IMR-90 (cell line): Measurements from ENCODE around the gene UCHL5. TPM values are rescaled to one million over a fixed set of nuclear protein-coding genes. Genes with fewer than 3 reads are reported as not detected.

ENCODE experiments used
- ATAC-seq: fragments of 200-7000 bp; cut with Tn5 transposase; 2 replicates; pipeline ENCODE4 v1.9.1; 2020; ENCODE audit warnings: low read depth, mild to moderate bottlenecking, moderate library complexity
- BruUV-seq: library from RNA; stranded (reverse); fragments of 400-500 nt; replicated peaks from 2 replicates; lab custom pipeline; 2021; lab: Mats Ljungman, UMichigan
- CTCF ChIA-PET: fragments of 300-600 bp; formaldehyde crosslinking; extraction: SDS; loops from one replicate; lab custom pipeline; 2021; ENCODE audit warnings: antibody characterized with exemption; lab: Yijun Ruan, JAX
- POLR2A ChIA-PET: fragments of 300-600 bp; sonication (Branson Sonifier 250); formaldehyde crosslinking; loops from one replicate; lab custom pipeline; 2022; ENCODE audit warnings: antibody characterized with exemption; ENCODE audit not compliant: unreplicated experiment; lab: Charles Lee
- DNase-seq: peaks from one replicate; pipeline ENCODE4 v3.0.0; 2013
- H2AFZ ChIP-seq: replicated peaks from 2 replicates; pipeline ENCODE3; 2013; ENCODE audit warnings: low read length, mild to moderate bottlenecking; ENCODE audit not compliant: poor library complexity
- H2AK5ac ChIP-seq: 2 replicates; pipeline ENCODE4 v1.6.1; 2013; ENCODE audit warnings: low read depth, low read length, inconsistent platforms
- H2AK9ac ChIP-seq: replicated peaks from 2 replicates; pipeline ENCODE3; 2013; ENCODE audit warnings: mild to moderate bottlenecking, low read depth, low read length, moderate library complexity; ENCODE audit not compliant: poor library complexity
- H2BK120ac ChIP-seq: 2 replicates; pipeline ENCODE4 v1.6.1; 2013; ENCODE audit warnings: low read depth, low read length, inconsistent platforms
- H2BK15ac ChIP-seq: 3 replicates; pipeline ENCODE4 v1.6.1; 2013; ENCODE audit warnings: low read depth, low read length, inconsistent platforms
- H2BK20ac ChIP-seq: 2 replicates; pipeline ENCODE4 v1.6.1; 2013; ENCODE audit warnings: low read depth, mild to moderate bottlenecking, inconsistent platforms, low read length, moderate library complexity
- H2BK5ac ChIP-seq: 2 replicates; pipeline ENCODE4 v1.6.1; 2013; ENCODE audit warnings: mild to moderate bottlenecking, low read depth, low read length, inconsistent platforms; ENCODE audit not compliant: poor library complexity, severe bottlenecking
- H3K14ac ChIP-seq: replicated peaks from 2 replicates; pipeline ENCODE4 v1.6.1; 2013; ENCODE audit warnings: low read depth, low read length, inconsistent platforms
- H3K18ac ChIP-seq: 2 replicates; pipeline ENCODE4 v1.6.1; 2013; ENCODE audit warnings: low read depth, low read length, control low read depth
- H3K23ac ChIP-seq: 2 replicates; pipeline ENCODE4 v1.6.1; 2013; ENCODE audit warnings: low read depth, low read length, inconsistent platforms
- H3K27ac ChIP-seq: 2 replicates; pipeline ENCODE4 v1.5.1; 2013; ENCODE audit warnings: mild to moderate bottlenecking, control low read depth, low read length; ENCODE audit not compliant: insufficient read depth
- H3K27me3 ChIP-seq: 2 replicates; pipeline ENCODE4 v1.6.1; 2013; ENCODE audit warnings: low read length; ENCODE audit not compliant: control insufficient read depth, insufficient read depth
- H3K36me3 ChIP-seq: 2 replicates; pipeline ENCODE4 v1.6.1; 2013; ENCODE audit warnings: low read length, mixed read lengths; ENCODE audit not compliant: control insufficient read depth, insufficient read depth
- H3K4ac ChIP-seq: 2 replicates; pipeline ENCODE4 v1.6.1; 2013; ENCODE audit warnings: low read depth, low read length, inconsistent platforms
- H3K4me1 ChIP-seq: 2 replicates; pipeline ENCODE4 v1.6.1; 2013; ENCODE audit warnings: low read length, mixed read lengths; ENCODE audit not compliant: control insufficient read depth, insufficient read depth
- H3K4me2 ChIP-seq: 2 replicates; pipeline ENCODE4 v1.6.1; 2013; ENCODE audit warnings: low read depth, mild to moderate bottlenecking, control low read depth, low read length, moderate library complexity
- H3K4me3 ChIP-seq: 2 replicates; pipeline ENCODE4 v1.5.1; 2013; ENCODE audit warnings: low read depth, mild to moderate bottlenecking, control low read depth, low read length, moderate library complexity; ENCODE audit not compliant: insufficient read depth
- H3K56ac ChIP-seq: 2 replicates; pipeline ENCODE4 v1.6.1; 2013; ENCODE audit warnings: low read length, inconsistent platforms; ENCODE audit not compliant: insufficient read depth; ENCODE audit errors: extremely low read depth
- H3K79me1 ChIP-seq, 2 experiments: 2 replicates each; pipeline ENCODE4 v1.6.1; 2013; ENCODE audit warnings: low read length in 2 of 2, inconsistent platforms in 1 of 2, low read depth in 1 of 2
- H3K9ac ChIP-seq: 2 replicates; pipeline ENCODE4 v1.6.1; 2013; ENCODE audit warnings: low read depth, low read length, control low read depth
- H3K9me1 ChIP-seq: 2 replicates; pipeline ENCODE4 v1.6.1; 2013; ENCODE audit warnings: low read length, inconsistent platforms; ENCODE audit not compliant: insufficient read depth
- H3K9me3 ChIP-seq: 2 replicates; pipeline ENCODE4 v1.6.1; 2013; ENCODE audit warnings: low read length; ENCODE audit not compliant: control insufficient read depth, insufficient read depth
- H4K20me1 ChIP-seq: 2 replicates; pipeline ENCODE4 v1.6.1; 2013; ENCODE audit warnings: low read length, inconsistent platforms; ENCODE audit not compliant: insufficient read depth
- H4K5ac ChIP-seq: 2 replicates; pipeline ENCODE4 v1.6.1; 2013; ENCODE audit warnings: mild to moderate bottlenecking, low read depth, low read length, control low read depth
- H4K8ac ChIP-seq, 2 experiments: 2 replicates each; pipeline ENCODE4 v1.6.1; 2013; ENCODE audit warnings: low read depth in 2 of 2, low read length in 2 of 2, control low read depth in 1 of 2, inconsistent platforms in 1 of 2
- H4K91ac ChIP-seq: 2 replicates; pipeline ENCODE4 v1.6.1; 2013; ENCODE audit warnings: low read depth, low read length, inconsistent platforms; ENCODE audit not compliant: insufficient read depth
- CEBPB ChIP-seq: IDR thresholded peaks from 2 replicates; pipeline ENCODE4 v1.6.1; 2012; ENCODE audit warnings: low read depth, low read length, improper control_type of control experiment
- MXI1 ChIP-seq: IDR thresholded peaks from 2 replicates; pipeline ENCODE4 v1.6.1; 2012; ENCODE audit warnings: low read depth, mild to moderate bottlenecking, low read length, moderate library complexity, borderline replicate concordance
- RCOR1 ChIP-seq: IDR thresholded peaks from 2 replicates; pipeline ENCODE4 v1.6.1; 2012; ENCODE audit warnings: mild to moderate bottlenecking, low read length, improper control_type of control experiment; ENCODE audit not compliant: insufficient replicate concordance
- WGBS, 2 experiments: methylation state at CpG; one replicate each; pipeline versions ENCODE4 v1.1.5 to v1.1.7; 2013; ENCODE audit warnings: missing lambda C conversion rate in 2 of 2; ENCODE audit not compliant: insufficient read length in 1 of 2; ENCODE audit errors: extremely low coverage in 2 of 2; 5-methylcytosine and 5-hydroxymethylcytosine counted together
- dilution Hi-C: fragments of 300-500 bp; cut with HindIII; formaldehyde crosslinking; loops from one replicate; pipeline ENCODE4 v1.14.3; 2018; ENCODE audit warnings: low sequenced_read_pairs; ENCODE audit not compliant: unreplicated experiment
- in situ Hi-C: fragments of 300-500 bp; cut with MboI; formaldehyde crosslinking; loops from 3 replicates; pipeline ENCODE4 v1.14.3; 2019; ENCODE audit warnings: low sequenced_read_pairs, inconsistent platforms, mixed read lengths
- intact Hi-C: fragments of 100-400 bp; cut with micrococcal nuclease; formaldehyde crosslinking; loops from 2 replicates; pipeline ENCODE4 v1.10.0; 2022
- polyA plus RNA-seq, 3 experiments: library from polyadenylated mRNA; depleted of rRNA; stranded (reverse); fragments of >200 nt; gene quantifications; 2 replicates each; pipeline ENCODE4 v1.2.3, GENCODE V29; 2012; ENCODE audit warnings: low replicate concordance in 1 of 3
- total RNA-seq: library from RNA; depleted of rRNA; stranded (reverse); fragments of >200 nt; gene quantifications from 2 replicates; pipeline ENCODE4 v1.2.3, GENCODE V29; 2012
- TF ChIP-seq, protein P1 (sequence below): conservative IDR thresholded peaks from 2 replicates; pipeline ENCODE4 v1.5.1; 2012; ENCODE audit warnings: mild to moderate bottlenecking, low read depth, low read length, improper control_type of control experiment

The UCHL5 gene
- total and polyA plus RNA-seq, 2 of the 4 experiments (the other 2 are of a cell fraction), result 12.9 to 18.4 TPM

DNA sequence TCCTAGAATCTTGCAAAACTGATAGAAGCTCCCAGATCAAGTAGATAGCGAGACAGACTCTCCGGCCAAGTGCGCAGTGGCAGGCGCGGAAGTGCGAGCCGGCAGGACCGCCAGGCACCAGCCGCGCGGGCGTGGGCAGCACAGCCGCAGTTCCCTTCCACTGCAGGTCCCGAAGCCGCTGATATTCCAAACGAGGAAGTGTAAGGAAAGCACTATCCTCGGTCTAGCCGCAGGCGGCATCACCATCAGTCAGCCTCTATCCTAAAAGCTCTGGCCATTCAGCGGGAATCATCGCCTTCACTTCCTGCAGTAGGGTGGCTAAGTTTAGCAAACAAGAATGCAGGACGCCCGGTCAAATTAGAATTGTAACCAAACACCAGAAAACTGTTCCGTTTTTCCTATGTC lies 45.3 kb upstream of the UCHL5 start:
- Histone ChIP-seq H3K4me1 (no peaks in the 10 kb centered on the region), H3K27me3 (no peaks in the 10 kb centered on the region), H3K14ac (peak overlapping the region; percentile 93), H3K9me3 (no peaks in the 10 kb centered on the region), H2AFZ (peak overlapping the region; percentile 94), H2AK9ac (peak overlapping the region; percentile 89), H3K4me2 (peak overlapping the region; percentile 93), H2BK120ac (no peak overlapping the region), H4K5ac (peak overlapping the region; percentile 40; the same call in 1 of the 2 replicates), H4K91ac (peak overlapping the region; percentile 14; the same call in 1 of the 2 replicates), H3K4ac (peak overlapping the region; percentile 76), H3K36me3 (peaks cover 3% of the 10 kb centered on the region), H2BK20ac (no peak overlapping the region), H3K27ac (peak overlapping the region; percentile 74), H3K23ac (peak overlapping the region; percentile 96), H3K4me3 (peak overlapping the region; percentile 90), H3K18ac (peak overlapping the region; percentile 33; the same call in 1 of the 2 replicates), H2BK5ac (peak overlapping the region; percentile 81), H4K8ac (peak overlapping the region; percentile 6 to 56; a peak in 2 of 4 replicates), H3K9me1 (peaks cover 2% of the 10 kb centered on the region; the same call in 1 of the 2 replicates), H2BK15ac (no peak overlapping the region; the same call in 2 of the 3 replicates), H3K56ac (peak overlapping the region; percentile 75), H3K9ac (peak overlapping the region; percentile 71), H3K79me1 (peaks cover 12 to 32% of the 10 kb centered on the region in 2 experiments), H2AK5ac (no peak overlapping the region; the same call in 1 of the 2 replicates), H4K20me1 (peaks cover 8% of the 10 kb centered on the region; the same call in 1 of the 2 replicates)
- no CpG with 5 or more reads among the region's 24 CpGs for WGBS, 2 experiments
- TF ChIP-seq, protein P1, sequence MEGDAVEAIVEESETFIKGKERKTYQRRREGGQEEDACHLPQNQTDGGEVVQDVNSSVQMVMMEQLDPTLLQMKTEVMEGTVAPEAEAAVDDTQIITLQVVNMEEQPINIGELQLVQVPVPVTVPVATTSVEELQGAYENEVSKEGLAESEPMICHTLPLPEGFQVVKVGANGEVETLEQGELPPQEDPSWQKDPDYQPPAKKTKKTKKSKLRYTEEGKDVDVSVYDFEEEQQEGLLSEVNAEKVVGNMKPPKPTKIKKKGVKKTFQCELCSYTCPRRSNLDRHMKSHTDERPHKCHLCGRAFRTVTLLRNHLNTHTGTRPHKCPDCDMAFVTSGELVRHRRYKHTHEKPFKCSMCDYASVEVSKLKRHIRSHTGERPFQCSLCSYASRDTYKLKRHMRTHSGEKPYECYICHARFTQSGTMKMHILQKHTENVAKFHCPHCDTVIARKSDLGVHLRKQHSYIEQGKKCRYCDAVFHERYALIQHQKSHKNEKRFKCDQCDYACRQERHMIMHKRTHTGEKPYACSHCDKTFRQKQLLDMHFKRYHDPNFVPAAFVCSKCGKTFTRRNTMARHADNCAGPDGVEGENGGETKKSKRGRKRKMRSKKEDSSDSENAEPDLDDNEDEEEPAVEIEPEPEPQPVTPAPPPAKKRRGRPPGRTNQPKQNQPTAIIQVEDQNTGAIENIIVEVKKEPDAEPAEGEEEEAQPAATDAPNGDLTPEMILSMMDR, result 0 out of 2 replicates have a peak, but pooled peaks have one; percentile 0
- TF ChIP-seq CEBPB (no peak), RCOR1 (no peak), MXI1 (peak; percentile 65; the same call in 1 of the 2 replicates)
- no TSS peak for BruUV-seq
- dilution Hi-C loops, result no loop called here
- ChIA-PET POLR2A (interaction anchor here (1.4 kb wide), 1 partner anchor 18 kb away, joined by 5 read pairs; the partner anchor contains the start of gene CDC73), CTCF (no interaction called here)
- ATAC-seq (peak; percentile 34), DNase-seq (peak; percentile 56)
- intact Hi-C loops, result loop anchor here (2.0 kb wide), 1 partner anchor 46 kb away; the partner anchor contains the start of genes RO60 and UCHL5
- in situ Hi-C loops, result no loop called here
